ENCODE data around the gene GHRH.

The GHRH gene

GRCh38 chr20:37220731-37221130 lies 40.9 kb downstream of the GHRH start:
- DNase-seq (ENCODE audit: low read depth): peak; percentile 27
- no peak for TF ChIP-seq CTCF (conservative IDR thresholded peaks at IDR 0.05; ENCODE audit: control insufficient read depth, insufficient read depth, low read depth, low read length)
- H3K4me3 ChIP-seq (ENCODE audit: control insufficient read depth, low read depth, low read length): no peak overlapping the region

GRCh38 chr20:37219751-37220668 lies 41.6 kb downstream of the GHRH start:
- DNase-seq (ENCODE audit: low read depth): no peak
- TF ChIP-seq CTCF (conservative IDR thresholded peaks at IDR 0.05; ENCODE audit: control insufficient read depth, insufficient read depth, low read depth, low read length): no peak
- no peak overlapping the region for H3K4me3 ChIP-seq (ENCODE audit: control insufficient read depth, low read depth, low read length)

- no peak for TF ChIP-seq CTCF (conservative IDR thresholded peaks at IDR 0.05; ENCODE audit: control insufficient read depth, insufficient read depth, low read depth, low read length)
- H3K4me3 ChIP-seq (ENCODE audit: control insufficient read depth, low read depth, low read length): no peak overlapping the region
- DNase-seq (ENCODE audit: low read depth): no peak
Measured at GRCh38 chr20:37218976-37219375, 42.6 kb downstream of the GHRH start.

- no peak overlapping the region for H3K4me3 ChIP-seq (ENCODE audit: control insufficient read depth, low read depth, low read length)
- no peak for DNase-seq (ENCODE audit: low read depth)
- no peak for TF ChIP-seq CTCF (conservative IDR thresholded peaks at IDR 0.05; ENCODE audit: control insufficient read depth, insufficient read depth, low read depth, low read length)
Measured at GRCh38 chr20:37218441-37218840, 43.2 kb downstream of the GHRH start.

- TF ChIP-seq CTCF (conservative IDR thresholded peaks at IDR 0.05; ENCODE audit: control insufficient read depth, insufficient read depth, low read depth, low read length): no peak
- no peak overlapping the region for H3K4me3 ChIP-seq (ENCODE audit: control insufficient read depth, low read depth, low read length)
- peak; percentile 16 for DNase-seq (ENCODE audit: low read depth)
Measured at GRCh38 chr20:37209661-37210314, 51.8 kb downstream of the GHRH start.

GRCh38 chr20:37209193-37209592 lies 52.4 kb downstream of the GHRH start:
- TF ChIP-seq CTCF (conservative IDR thresholded peaks at IDR 0.05; ENCODE audit: control insufficient read depth, insufficient read depth, low read depth, low read length): no peak
- no peak overlapping the region for H3K4me3 ChIP-seq (ENCODE audit: control insufficient read depth, low read depth, low read length)
- no peak for DNase-seq (ENCODE audit: low read depth)
